HG02973 (cell line): ENCODE results near the gene GLG1.
"Not testable (repeated sequence)": the region's sequence is repeated elsewhere in the genome, so short reads cannot be mapped to it uniquely, and the experiment has no call there.

Source experiments
- ATAC-seq: cut with Tn5 transposase; IDR thresholded peaks from one replicate; pipeline ENCODE4 v1.9.1; 2021; ENCODE audit warnings: moderate library complexity; ENCODE audit not compliant: unreplicated experiment

GLG1 gene

GRCh38 chr16:74606521-74607309, at the start of gene GLG1:
Gene GLG1, minus strand, starts transcription at chr16:74607114. Its CDS starts 20 bp downstream, at chr16:74607094.
- ATAC-seq, result peak; percentile 96

- ATAC-seq, result no peak
Observed at GRCh38 chr16:74654536-74655050, 47.7 kb upstream of the GLG1 start.

DNA sequence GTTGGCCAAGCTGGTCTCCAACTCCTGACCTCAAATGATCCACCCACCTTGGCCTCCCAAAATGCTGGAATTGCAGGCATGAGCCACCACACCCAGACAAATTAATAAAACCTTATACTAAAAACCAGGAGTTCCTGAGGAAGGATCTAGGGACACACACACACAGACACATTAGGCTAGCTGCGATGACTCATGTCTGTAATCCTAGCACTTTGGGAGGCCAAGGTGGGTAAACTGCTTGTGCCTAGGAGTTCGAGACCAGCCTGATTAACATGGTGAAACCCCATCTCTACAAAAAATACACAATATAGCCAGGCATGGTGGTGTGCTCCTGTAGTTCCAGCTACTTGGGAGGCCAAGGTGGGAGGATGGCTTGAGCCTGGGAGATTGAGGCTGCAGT, 46.0 kb upstream of the GLG1 start:
- not testable (repeated sequence) for ATAC-seq

GRCh38 chr16:74652249-74652648, 45.3 kb upstream of the GLG1 start:
- ATAC-seq, result no peak

GRCh38 chr16:74651841-74652240, 44.9 kb upstream of the GLG1 start:
- ATAC-seq, result no peak

DNA sequence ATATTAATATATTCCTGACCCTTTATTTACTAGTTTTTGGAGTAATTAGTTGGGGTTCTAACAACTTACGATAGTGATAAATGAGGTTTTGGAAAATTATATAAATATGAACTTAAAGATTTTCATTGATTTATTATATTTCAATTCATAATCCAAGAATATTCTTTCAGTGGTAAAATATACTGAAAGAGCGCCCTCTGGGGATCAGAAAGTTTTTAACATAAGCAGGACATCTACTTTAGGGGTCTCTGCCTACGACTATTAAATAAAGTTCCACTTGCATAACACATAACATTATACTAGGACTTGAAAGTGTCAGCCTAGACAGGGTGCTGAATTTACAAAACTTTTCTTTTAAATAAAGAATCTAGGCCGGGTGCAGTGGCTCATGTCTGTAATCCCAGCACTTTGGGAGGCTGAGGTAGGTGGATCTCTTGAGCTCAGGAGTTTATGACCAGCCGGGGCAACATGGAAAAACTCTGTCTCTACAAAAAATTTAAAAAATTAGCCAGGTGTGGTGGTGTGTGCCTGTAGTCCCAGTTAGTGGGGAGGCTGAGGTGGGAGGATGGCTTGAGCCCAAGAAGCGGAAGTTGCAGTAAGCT, 44.2 kb upstream of the GLG1 start:
- no peak for ATAC-seq

DNA sequence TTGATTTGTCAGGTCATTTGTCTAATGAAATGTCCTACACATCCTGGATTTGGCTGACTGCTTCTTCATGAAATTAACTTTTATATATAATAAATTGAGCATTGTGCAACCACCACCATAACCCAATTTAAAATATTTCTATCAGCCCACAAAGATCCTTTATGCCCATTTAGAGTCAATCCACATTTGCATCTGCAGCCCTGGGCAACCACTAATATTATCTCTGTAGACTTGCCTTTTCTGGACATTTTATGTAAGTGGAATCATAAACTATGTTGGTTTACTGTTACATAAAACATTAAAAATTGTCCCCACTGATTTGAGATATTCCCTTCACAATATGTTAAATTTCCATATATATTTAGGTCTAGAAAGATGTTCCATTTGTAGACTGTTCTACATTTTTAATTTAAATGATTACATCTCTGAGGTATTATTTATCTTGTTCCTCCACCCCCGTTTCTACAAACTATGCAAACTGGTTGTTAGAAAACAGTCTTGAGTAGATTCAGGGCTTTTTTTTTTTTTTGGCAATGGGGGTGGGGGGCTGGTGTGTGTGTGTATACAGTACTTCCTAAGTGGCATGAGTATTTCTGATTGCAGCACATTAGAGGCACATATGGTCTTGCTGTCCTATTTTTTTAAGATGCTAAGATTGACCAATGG, 43.1 kb upstream of the GLG1 start:
- no peak for ATAC-seq

DNA sequence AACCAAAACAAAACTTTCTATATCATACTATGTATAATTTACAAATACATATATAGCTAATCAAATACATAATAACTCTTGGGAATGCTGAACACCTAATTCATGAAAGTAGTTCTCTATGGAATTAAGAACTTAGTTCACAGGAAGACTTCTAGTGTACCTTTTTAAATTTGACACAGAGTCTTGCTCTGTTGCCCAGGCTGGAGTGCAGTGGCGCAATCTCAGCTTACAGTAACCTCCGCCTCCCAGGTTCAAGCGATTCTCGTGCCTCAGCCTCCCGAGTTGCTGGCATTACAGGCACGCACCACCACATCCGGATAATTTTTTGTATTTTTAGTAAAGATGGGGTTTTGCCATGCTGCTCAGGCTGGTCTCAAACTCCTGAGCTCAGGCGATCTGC, 35.1 kb upstream of the GLG1 start:
- no peak for ATAC-seq

DNA sequence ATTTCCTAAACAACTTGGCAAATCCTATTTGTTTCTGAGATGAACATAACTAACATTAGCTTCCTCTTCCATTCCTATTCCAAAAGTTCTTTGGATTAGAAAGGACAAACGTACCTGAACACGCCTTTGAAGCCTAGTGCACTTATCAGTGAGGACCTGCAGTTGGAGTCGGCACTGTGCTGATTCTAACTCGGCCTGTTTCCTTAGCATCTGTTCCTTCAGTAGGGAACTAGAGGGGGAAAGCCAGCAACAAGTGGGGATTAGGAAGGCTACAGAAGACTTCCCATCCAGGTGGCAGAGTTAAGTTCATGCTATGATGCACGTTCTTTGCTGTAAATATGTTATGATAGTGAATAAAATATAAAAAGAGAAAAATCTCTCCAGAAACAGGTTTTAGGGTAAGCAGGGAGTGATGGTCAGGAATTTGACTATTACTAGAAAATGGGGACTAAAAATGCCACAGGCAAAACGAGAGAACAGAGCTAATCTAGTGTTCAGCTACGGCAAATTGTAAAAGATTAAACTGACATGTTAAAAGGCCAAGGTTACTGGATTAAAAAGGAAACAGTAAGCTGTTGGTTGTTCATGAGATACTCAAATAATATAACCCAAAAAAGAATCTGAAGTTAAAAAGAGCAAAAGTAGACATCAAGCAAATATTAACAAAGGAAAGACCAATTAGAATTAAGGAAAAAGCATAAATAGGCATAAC, 31.0 kb upstream of the GLG1 start:
- no peak for ATAC-seq

DNA sequence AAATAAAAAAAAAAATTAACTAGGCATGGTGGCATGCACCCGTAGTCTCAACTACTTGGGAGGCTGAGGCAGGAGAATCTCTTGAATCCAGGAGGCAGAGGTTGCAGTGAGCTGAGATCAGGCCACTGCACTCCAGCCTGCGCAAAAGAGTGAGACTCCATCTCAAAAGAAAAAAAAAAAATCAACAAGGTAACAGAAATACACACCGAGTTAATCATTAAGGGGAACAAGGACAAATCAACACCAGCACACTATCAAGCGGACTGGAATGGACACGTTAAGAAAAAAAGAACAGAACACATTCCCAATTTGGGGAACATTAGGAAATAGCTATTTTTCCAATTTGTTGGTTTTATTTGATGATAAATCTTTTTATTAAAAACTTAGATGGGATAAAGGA, 28.4 kb upstream of the GLG1 start:
- no peak for ATAC-seq

GRCh38 chr16:74633686-74634085, 26.8 kb upstream of the GLG1 start:
- no peak for ATAC-seq

DNA sequence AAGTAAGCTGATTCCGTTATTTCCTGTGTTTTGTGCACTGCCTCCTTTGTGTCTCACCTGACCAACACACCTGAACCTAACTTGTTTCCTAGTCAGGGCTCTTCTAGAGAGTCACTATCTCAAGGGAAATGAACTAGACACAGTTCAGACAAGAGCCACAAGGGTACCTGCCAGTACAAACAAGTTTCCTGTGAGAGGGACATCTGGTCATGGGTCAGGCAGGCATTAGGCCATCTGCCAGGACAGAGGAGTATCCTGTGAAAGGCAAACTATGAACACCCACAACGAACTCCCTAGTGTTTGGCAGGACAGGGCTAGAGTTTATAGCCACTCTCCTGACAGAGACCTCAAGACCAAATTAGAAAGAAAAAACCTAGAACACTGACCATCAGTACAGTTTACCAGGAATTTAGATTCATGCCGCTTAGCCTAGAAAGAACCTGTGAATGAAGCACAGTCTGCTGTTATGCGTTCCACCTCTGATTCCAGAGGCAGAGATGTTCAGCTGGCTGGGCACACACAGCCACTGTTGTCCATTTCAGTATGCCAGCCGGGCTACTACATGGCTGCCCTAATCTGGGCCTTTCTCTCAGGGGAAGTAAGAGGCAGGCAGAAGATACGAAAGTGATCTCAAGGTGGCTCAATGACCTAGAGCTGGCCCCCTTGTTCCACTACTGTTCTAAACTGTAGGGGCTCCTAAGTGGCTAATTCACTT, 20.7 kb upstream of the GLG1 start:
- no peak for ATAC-seq

GRCh38 chr16:74626741-74627416, 20.0 kb upstream of the GLG1 start:
- no peak for ATAC-seq

- ATAC-seq, result no peak
Observed at GRCh38 chr16:74625500-74626350, 18.8 kb upstream of the GLG1 start.

- ATAC-seq, result no peak
Observed at GRCh38 chr16:74623839-74624235, 16.9 kb upstream of the GLG1 start.

DNA sequence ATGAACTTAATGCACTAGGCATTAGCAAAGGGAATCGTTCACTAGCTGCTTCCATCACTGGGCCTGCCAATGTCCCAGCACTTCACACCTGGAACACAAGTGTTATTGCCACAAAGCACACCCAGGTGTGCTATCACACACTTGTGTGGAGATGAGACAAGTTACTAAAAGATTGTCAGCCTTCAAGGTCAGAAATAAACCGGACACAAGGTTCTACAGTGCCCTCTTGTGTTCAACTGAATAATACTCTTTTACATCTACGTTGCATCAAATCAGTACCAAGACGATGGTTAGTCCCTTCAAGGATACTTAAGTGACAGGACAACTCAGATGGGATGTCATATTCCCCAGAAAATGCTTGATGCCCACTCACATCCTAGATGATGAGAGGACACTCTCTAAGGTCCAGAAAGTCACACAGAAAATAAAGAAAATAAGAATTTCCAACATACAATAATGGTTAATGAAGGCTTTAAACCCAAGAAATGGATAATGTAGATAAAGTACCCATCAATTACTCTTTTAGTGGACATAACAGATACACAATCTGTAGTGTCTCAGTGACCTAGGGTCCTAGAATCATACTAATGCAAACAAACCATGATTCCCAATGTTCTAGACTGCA, 16.4 kb upstream of the GLG1 start:
- no peak for ATAC-seq

DNA sequence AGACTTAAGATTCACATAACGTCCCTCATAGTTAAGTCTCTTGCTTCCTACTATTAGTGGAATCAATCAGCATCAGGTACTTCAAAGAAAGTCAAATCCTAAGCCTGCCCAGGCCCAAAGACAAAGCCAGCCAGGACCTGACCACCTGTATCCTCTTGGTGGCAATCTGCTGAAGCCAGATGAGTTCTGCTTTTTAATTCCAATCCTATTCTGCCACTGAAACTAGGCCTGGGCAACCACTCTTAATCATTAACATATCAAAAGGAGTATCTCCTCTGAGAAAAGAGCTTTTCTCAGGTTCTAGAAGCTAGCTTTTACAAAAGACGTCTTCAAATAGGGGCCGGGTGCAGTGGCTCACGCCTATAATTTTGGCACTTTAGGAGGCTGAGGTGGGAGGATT, 15.1 kb upstream of the GLG1 start:
- ATAC-seq, result no peak

- ATAC-seq, result no peak
Observed at GRCh38 chr16:74617206-74617788, 10.4 kb upstream of the GLG1 start.
